GM12873 (cell line): Measurements from ENCODE around the gene SNW1.

Experiments used
- TF ChIP-seq, protein P1 (sequence below): IDR thresholded peaks from 2 replicates; pipeline ENCODE4 v1.5.1; 2012; ENCODE audit warnings: low read depth, mild to moderate bottlenecking, moderate library complexity, low read length, control low read depth; ENCODE audit not compliant: insufficient read depth; ENCODE audit errors: missing control alignments

Gene SNW1

GRCh38 chr14:77794357-77794756, 33.4 kb upstream of the SNW1 start:
- TF ChIP-seq, protein P1, sequence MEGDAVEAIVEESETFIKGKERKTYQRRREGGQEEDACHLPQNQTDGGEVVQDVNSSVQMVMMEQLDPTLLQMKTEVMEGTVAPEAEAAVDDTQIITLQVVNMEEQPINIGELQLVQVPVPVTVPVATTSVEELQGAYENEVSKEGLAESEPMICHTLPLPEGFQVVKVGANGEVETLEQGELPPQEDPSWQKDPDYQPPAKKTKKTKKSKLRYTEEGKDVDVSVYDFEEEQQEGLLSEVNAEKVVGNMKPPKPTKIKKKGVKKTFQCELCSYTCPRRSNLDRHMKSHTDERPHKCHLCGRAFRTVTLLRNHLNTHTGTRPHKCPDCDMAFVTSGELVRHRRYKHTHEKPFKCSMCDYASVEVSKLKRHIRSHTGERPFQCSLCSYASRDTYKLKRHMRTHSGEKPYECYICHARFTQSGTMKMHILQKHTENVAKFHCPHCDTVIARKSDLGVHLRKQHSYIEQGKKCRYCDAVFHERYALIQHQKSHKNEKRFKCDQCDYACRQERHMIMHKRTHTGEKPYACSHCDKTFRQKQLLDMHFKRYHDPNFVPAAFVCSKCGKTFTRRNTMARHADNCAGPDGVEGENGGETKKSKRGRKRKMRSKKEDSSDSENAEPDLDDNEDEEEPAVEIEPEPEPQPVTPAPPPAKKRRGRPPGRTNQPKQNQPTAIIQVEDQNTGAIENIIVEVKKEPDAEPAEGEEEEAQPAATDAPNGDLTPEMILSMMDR = no peak

- TF ChIP-seq, protein P1 = no peak
Measured at GRCh38 chr14:77791225-77791600, 30.3 kb upstream of the SNW1 start.

DNA sequence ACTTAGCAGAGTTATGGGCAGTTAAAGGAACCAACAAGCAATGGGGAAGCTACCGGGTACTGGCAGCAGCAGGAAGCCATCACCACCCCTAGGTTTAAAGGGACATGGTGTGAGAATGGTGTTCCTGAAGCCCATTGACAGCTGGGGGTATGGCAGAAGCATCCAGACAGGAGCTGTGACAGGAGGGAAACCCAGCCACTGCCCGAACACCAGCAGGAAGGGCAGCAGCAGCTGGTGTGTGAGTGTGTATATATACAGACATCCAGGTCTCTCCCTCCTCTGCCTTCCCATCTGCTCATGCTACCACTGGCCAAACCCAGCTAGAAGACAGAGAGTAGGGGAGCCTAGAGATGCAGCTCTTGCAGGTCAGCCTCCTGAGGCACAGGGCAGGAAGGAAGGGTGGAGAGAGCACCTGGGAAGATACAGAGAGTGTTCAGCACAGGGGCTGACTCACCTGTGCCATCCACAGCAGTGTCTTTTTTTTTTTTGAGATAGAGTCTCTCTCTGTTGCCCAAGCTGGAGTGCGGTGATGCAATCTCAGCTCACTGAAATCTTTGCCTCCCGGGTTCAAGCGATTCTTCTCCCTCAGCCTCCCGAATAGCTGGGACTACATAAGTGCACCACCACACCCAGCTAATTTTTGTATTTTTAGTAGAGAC, 29.7 kb upstream of the SNW1 start:
- TF ChIP-seq, protein P1 = no peak

DNA sequence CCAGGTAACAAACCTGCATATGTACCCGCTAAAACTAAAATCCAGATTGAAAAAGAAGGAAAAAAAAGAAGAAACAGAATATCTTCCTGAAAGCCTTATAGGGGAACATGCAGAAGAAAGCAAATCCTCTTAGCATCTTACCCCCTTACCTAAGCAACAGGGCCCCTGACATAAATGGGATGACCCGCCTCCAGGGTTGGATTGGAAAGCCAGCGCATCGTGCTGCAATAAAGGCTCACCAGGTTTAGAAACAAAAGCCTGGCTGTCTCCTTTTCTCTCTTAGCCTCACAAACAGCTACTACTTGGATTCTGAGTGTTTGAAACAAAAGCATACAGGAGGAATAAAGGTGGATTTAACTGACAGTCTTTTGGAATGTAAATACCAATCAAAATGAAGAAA, 25.2 kb upstream of the SNW1 start:
- TF ChIP-seq, protein P1 = no peak

GRCh38 chr14:77782202-77782601, 21.2 kb upstream of the SNW1 start:
- TF ChIP-seq, protein P1 = no peak

- TF ChIP-seq, protein P1 = no peak
Measured at GRCh38 chr14:77763978-77764377, 3.0 kb upstream of the SNW1 start.

GRCh38 chr14:77763316-77763715, 2.4 kb upstream of the SNW1 start:
- TF ChIP-seq, protein P1 = no peak
